ENCODE measurements around the gene AMPH. TPM values are rescaled to one million over a fixed set of nuclear protein-coding genes. Genes with fewer than 3 reads are reported as not detected.

Gene AMPH
- total and polyA plus RNA-seq, 8 donors = 0.90 to 12.5 (median 10.7) TPM

DNA sequence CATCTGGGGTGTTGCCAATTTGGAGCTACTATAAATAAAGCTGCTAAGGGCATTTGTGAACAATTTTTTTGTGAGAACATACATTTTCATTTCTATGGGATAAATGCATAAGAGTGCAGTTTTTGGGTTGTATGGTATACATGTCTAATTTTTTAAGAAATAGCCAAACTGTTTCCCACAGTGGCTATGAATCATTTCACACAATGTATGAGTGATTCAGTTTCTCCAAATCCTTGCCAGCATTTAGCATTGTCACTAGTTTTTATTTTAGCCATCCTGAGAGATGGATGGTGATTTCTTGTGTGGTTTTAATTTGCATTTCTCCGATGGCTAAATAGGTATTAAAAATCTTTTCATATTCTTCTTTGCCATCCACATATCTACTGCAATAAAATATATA lies 105.3 kb downstream of the AMPH start:
- Histone ChIP-seq H3K4me3 (no peak overlapping the region), H3K27me3 (no peaks in the 10 kb centered on the region), H3K36me3 (no peaks in the 10 kb centered on the region), H3K9me3 (no peaks in the 10 kb centered on the region), H3K27ac (no peak overlapping the region), H3K4me1 (no peaks in the 10 kb centered on the region)
- intact Hi-C loops (cut with DNase I) = no loop called here
- ATAC-seq = no peak
- no peak for TF ChIP-seq CTCF (IDR thresholded peaks at IDR 0.05)
- DNase-seq = no peak

DNA sequence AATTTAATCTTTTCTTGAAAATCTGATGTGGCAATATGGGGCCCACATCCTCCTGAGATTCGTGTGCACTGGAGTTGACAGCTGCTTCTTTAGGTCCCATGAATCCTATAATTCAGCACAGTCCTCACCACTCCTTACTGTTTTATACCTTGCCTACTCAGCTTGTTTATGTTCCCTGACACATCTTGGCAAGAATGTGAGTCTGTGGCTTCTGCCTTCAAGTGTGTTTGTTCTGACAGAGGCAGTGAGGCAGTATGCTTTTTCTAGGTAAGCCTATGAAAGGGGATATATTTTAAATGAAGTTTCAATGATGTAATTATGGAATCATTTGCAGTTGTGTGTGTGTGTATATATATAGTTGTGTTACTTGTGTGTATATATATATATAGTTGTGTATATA lies 106.4 kb downstream of the AMPH start:
- intact Hi-C loops (cut with DNase I) = no loop called here
- ATAC-seq (no peak), DNase-seq (no peak)
- Histone ChIP-seq H3K4me1 (no peaks in the 10 kb centered on the region), H3K4me3 (no peak overlapping the region), H3K27me3 (no peaks in the 10 kb centered on the region), H3K9me3 (no peaks in the 10 kb centered on the region), H3K36me3 (no peaks in the 10 kb centered on the region), H3K27ac (no peak overlapping the region)
- TF ChIP-seq CTCF (IDR thresholded peaks at IDR 0.05) = no peak

DNA sequence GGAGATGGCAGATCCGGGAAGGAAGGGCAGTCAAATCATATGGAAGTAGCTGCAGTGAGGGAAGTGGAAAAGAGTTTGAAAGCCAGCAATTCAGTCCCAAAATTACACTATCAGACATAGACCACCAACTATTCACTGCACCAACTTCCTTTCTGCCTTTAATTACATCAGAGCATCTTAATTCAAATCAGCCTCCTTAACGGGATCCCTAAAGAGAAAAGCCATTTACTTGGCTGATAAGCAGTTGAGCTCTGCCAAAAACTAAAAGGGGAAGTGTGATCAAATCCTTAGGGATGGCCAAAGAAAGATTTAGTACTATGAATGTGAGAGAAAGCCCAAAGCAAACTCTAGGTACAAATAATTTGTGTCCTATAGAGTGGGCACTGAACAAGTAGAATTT lies 110.4 kb downstream of the AMPH start:
- Histone ChIP-seq H3K9me3 (peaks cover 0 to 13% of the 10 kb centered on the region in 2 donors), H3K27ac (no peak overlapping the region), H3K4me1 (no peaks in the 10 kb centered on the region), H3K36me3 (no peaks in the 10 kb centered on the region), H3K4me3 (no peak overlapping the region), H3K27me3 (no peaks in the 10 kb centered on the region)
- intact Hi-C loops (cut with DNase I) = no loop called here
- TF ChIP-seq CTCF (IDR thresholded peaks at IDR 0.05) = no peak
- no peak for DNase-seq
- ATAC-seq = no peak

GRCh38 chr7:38518541-38518940 lies 112.6 kb downstream of the AMPH start:
- Histone ChIP-seq H3K36me3 (no peaks in the 10 kb centered on the region), H3K27me3 (no peaks in the 10 kb centered on the region), H3K9me3 (peaks cover 0 to 24% of the 10 kb centered on the region in 2 donors), H3K4me1 (no peaks in the 10 kb centered on the region), H3K27ac (no peak overlapping the region), H3K4me3 (no peak overlapping the region)
- intact Hi-C loops (cut with DNase I) = no loop called here
- no peak for TF ChIP-seq CTCF (IDR thresholded peaks at IDR 0.05)
- no peak for DNase-seq
- no peak for ATAC-seq

DNA sequence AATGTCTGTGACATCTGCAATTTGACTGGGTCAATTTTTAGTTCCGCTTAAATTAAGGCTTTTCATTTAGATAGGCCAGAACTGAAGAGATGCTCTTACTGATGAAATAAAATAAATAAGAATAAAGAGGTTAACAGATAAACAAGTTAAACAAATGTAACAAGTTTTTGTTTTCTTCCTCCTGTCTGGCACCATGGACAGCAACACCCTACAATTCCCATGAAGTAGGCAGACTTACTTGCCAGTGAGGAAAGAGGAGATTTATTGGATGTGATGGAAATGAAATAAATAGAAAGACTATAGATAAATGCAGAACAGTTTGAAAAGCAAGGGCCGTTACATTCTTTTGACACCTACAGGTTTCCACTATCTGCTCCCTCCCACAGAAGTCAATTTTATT lies 118.5 kb downstream of the AMPH start:
- Histone ChIP-seq H3K27ac (no peak overlapping the region), H3K36me3 (no peaks in the 10 kb centered on the region), H3K4me3 (no peak overlapping the region), H3K9me3 (peaks cover 0 to 24% of the 10 kb centered on the region in 2 donors), H3K27me3 (no peaks in the 10 kb centered on the region), H3K4me1 (no peaks in the 10 kb centered on the region)
- intact Hi-C loops (cut with DNase I) = no loop called here
- no peak for DNase-seq
- no peak for TF ChIP-seq CTCF (IDR thresholded peaks at IDR 0.05)
- ATAC-seq = no peak

Measured in left lung (tissue), 10 donors.